Stimulated activated CD8-positive, alpha-beta memory T cell treated with anti-CD3 and anti-CD28 coated beads, Interleukin-4, amount 100 ng/mL, for 4 hours (primary cell): ENCODE data around the gene BTBD7.
A peak's percentile ranks its signal among the peaks of the same experiment; 100 is the strongest.

Experiments used
- DNase-seq, 2 donors: peaks; one replicate each; pipeline ENCODE4 v3.0.0-alpha.2; 2020; ENCODE audit warnings: low read depth in 2 of 2, low spot score in 1 of 2

The BTBD7 gene

GRCh38 chr14:93206793-93207467 is 125.9 kb downstream of the BTBD7 start, which contains the start of the genes GON7 and UBR7:
GON7 (minus strand) TSS chr14:93207065; CDS start chr14:93207037, 28 bp downstream.
UBR7 (plus strand) TSS chr14:93207256; CDS start chr14:93207292, 36 bp downstream.
- DNase-seq = peak; percentile 52 to 73

- DNase-seq = no peak
Measured at GRCh38 chr14:93201155-93201704, 131.6 kb downstream of the BTBD7 start.

GRCh38 chr14:93200553-93200952 is 132.3 kb downstream of the BTBD7 start:
- no peak for DNase-seq

GRCh38 chr14:93199031-93199430 is 133.8 kb downstream of the BTBD7 start:
- no peak for DNase-seq

GRCh38 chr14:93195316-93195999 is 137.4 kb downstream of the BTBD7 start:
- DNase-seq = no peak
